AG09319 (cell line): ENCODE measurements around the gene PABPN1L.
A peak's percentile ranks its signal among the peaks of the same experiment; 100 is the strongest.

Experiments
- DNase-seq: peaks from one replicate; pipeline ENCODE4 v3.0.0-alpha.2; 2010; ENCODE audit warnings: low read depth; ENCODE audit errors: extremely low read depth
- TF ChIP-seq, protein P1 (sequence below): IDR thresholded peaks from 2 replicates; pipeline ENCODE4 v1.5.1; 2011; ENCODE audit warnings: low read depth, mild to moderate bottlenecking, inconsistent platforms, low read length, moderate library complexity

Gene PABPN1L

GRCh38 chr16:88866151-88866920 is at the start of gene PABPN1L:
Gene PABPN1L, minus strand, starts transcription at chr16:88866660. Its CDS starts 54 bp downstream, at chr16:88866606.
- no peak for DNase-seq
- TF ChIP-seq, protein P1, sequence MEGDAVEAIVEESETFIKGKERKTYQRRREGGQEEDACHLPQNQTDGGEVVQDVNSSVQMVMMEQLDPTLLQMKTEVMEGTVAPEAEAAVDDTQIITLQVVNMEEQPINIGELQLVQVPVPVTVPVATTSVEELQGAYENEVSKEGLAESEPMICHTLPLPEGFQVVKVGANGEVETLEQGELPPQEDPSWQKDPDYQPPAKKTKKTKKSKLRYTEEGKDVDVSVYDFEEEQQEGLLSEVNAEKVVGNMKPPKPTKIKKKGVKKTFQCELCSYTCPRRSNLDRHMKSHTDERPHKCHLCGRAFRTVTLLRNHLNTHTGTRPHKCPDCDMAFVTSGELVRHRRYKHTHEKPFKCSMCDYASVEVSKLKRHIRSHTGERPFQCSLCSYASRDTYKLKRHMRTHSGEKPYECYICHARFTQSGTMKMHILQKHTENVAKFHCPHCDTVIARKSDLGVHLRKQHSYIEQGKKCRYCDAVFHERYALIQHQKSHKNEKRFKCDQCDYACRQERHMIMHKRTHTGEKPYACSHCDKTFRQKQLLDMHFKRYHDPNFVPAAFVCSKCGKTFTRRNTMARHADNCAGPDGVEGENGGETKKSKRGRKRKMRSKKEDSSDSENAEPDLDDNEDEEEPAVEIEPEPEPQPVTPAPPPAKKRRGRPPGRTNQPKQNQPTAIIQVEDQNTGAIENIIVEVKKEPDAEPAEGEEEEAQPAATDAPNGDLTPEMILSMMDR: no peak

- no peak for DNase-seq
- TF ChIP-seq, protein P1: no peak
Observed at GRCh38 chr16:88915639-88916327, 49.3 kb upstream of the PABPN1L start.

DNA sequence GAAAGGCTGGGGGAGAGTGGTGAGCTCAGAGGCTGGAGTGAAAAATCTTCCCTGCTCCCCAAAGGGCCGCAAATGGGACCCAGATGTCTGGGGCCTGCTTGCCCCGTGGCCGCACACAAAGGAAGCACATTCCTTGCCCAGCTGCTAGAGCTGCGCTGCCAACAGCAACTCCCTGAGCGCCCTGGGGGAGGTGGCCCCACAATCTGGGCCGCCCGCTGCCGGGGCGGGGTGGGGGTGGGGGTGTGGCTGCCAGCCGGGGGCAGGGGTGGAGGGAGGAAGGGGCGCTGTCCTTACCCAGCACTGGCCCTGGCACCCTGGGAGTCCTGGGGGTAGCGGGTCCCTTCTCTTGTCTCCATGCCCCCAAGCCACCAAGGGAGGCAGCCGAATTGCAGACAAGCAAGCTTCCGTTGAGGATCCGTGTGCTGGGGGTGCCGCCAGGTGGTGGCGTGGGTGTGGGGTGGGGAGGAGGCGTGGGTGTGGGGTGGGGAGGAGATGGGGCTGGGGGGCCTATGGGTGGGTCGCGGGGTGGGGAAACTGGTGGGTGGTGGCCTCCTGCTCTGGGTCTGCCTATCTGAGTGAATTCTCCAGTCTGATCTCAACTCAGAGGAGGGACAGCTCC is 48.4 kb upstream of the PABPN1L start:
- TF ChIP-seq, protein P1: peak; percentile 5
- DNase-seq: peak; percentile 53

GRCh38 chr16:88913870-88914269 is 47.4 kb upstream of the PABPN1L start:
- no peak for DNase-seq
- TF ChIP-seq, protein P1: no peak

- TF ChIP-seq, protein P1: no peak
- no peak for DNase-seq
Observed at GRCh38 chr16:88913001-88913612, 46.6 kb upstream of the PABPN1L start.

DNA sequence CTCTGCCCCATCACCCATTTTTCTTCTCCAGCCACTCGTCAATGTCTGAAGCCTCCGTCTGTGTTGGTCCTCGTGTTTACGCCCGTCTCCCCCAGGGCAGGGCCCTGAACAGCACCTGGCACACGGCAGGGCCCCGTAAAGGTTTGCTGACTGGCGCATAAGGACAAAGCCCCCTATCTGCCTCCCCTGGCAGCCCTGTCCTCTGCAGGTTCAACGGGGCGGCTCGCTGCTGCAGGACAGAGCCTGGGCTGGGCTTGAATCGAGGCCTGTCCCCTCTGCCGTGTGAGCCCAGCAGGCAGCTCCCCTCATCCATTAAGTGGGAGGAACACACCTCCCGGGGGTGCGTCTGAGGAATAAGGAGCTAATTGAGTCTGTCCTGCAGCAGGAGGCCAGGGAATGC is 46.1 kb upstream of the PABPN1L start:
- no peak for DNase-seq

More for the DNA sequence above, 46.1 kb upstream of the PABPN1L start:
- TF ChIP-seq, protein P1: no peak
